Fibroblast of lung (primary cell): ENCODE results near the gene SLC29A1. TPM values are rescaled to one million over a fixed set of nuclear protein-coding genes. Genes with fewer than 3 reads are reported as not detected.

ENCODE experiments used
- DNase-seq, 2 donors: peaks; one replicate each; pipeline versions ENCODE4 v3.0.0 to v3.0.0-alpha.2; 2010; ENCODE audit warnings: low read depth in 2 of 2
- H2AFZ ChIP-seq: 2 replicates; pipeline ENCODE4 v1.5.1; 2012; ENCODE audit warnings: low read length, control low read depth, inconsistent platforms
- H3K27ac ChIP-seq: 2 replicates; pipeline ENCODE4 v1.5.1; 2011; ENCODE audit warnings: low read length, control low read depth; ENCODE audit not compliant: insufficient read depth
- H3K27me3 ChIP-seq: 2 replicates; pipeline ENCODE4 v1.5.1; 2011; ENCODE audit warnings: mild to moderate bottlenecking, low read length; ENCODE audit not compliant: control insufficient read depth, insufficient read depth
- H3K36me3 ChIP-seq: 2 replicates; pipeline ENCODE4 v1.5.1; 2011; ENCODE audit warnings: low read length; ENCODE audit not compliant: control insufficient read depth, insufficient read depth
- H3K4me1 ChIP-seq: 2 replicates; pipeline ENCODE4 v1.5.1; 2011; ENCODE audit warnings: low read length; ENCODE audit not compliant: control insufficient read depth, insufficient read depth; ENCODE audit errors: extremely low read depth
- H3K4me2 ChIP-seq: 2 replicates; pipeline ENCODE4 v1.5.1; 2011; ENCODE audit warnings: low read length, control low read depth; ENCODE audit not compliant: insufficient read depth; ENCODE audit errors: extremely low read depth
- H3K4me3 ChIP-seq, 4 experiments: fragments of 200-600 bp in 1 of 4; sonication (generic) in 1 of 4; replicated peaks in 1 of 4; 2 replicates each; pipeline ENCODE4 v1.5.1; 2011 to 2016; ENCODE audit warnings: low read length in 4 of 4, low read depth in 3 of 4, mild to moderate bottlenecking in 3 of 4, control low read depth in 2 of 4, inconsistent platforms in 1 of 4, mixed read lengths in 1 of 4; ENCODE audit not compliant: insufficient read depth in 1 of 4; ENCODE audit errors: control extremely low read depth in 1 of 4
- H3K79me2 ChIP-seq: 2 replicates; pipeline ENCODE4 v1.5.1; 2012; ENCODE audit warnings: mild to moderate bottlenecking, low read length, inconsistent platforms; ENCODE audit not compliant: control insufficient read depth, insufficient read depth
- H3K9ac ChIP-seq: 2 replicates; pipeline ENCODE4 v1.5.1; 2011; ENCODE audit warnings: mild to moderate bottlenecking, low read length, control low read depth; ENCODE audit not compliant: insufficient read depth
- H3K9me3 ChIP-seq: 2 replicates; pipeline ENCODE4 v1.5.1; 2012; ENCODE audit warnings: low read depth, low read length; ENCODE audit not compliant: control insufficient read depth, insufficient read depth
- H4K20me1 ChIP-seq: 2 replicates; pipeline ENCODE4 v1.5.1; 2011; ENCODE audit warnings: low read length; ENCODE audit not compliant: control insufficient read depth, insufficient read depth; ENCODE audit errors: extremely low read depth
- CTCF ChIP-seq, 2 donors: IDR thresholded peaks in 1 of 2; conservative IDR thresholded peaks in 1 of 2; 1 replicate in 1 of 2; 2 replicates in 1 of 2; pipeline ENCODE4 v1.5.1; 2011 to 2012; ENCODE audit warnings: low read length in 2 of 2, control low read depth in 1 of 2, inconsistent platforms in 1 of 2, low read depth in 1 of 2, mild to moderate bottlenecking in 1 of 2
- EZH2 ChIP-seq: IDR thresholded peaks from 2 replicates; pipeline ENCODE4 v1.5.1; 2012; ENCODE audit warnings: low read length, control low read depth, mild to moderate bottlenecking; ENCODE audit errors: missing control alignments
- polyA plus RNA-seq, 2 donors: library from polyadenylated mRNA; depleted of rRNA in 1 of 2; stranded (reverse) in 1 of 2; unstranded in 1 of 2; fragments of >200 nt; gene quantifications; 2 replicates each; pipeline ENCODE4 v1.2.1, GENCODE V29; 2011 to 2012; ENCODE audit warnings: missing spikeins in 1 of 2
- total RNA-seq: library from RNA; depleted of rRNA; stranded (reverse); fragments of >200 nt; gene quantifications from 2 replicates; pipeline ENCODE4 v1.2.1, GENCODE V29; 2014

Gene SLC29A1
- total and polyA plus RNA-seq, 2 donors (not counting 1 experiment from before 2014, with no cell fraction given): 13.4 to 21.9 TPM

GRCh38 chr6:44245912-44246662 lies 22.7 kb downstream of the SLC29A1 start:
- Histone ChIP-seq H2AFZ (peak overlapping the region; percentile 87), H3K79me2 (peaks cover 42% of the 10 kb centered on the region), H3K27ac (peak overlapping the region; percentile 76), H3K4me2 (peak overlapping the region; percentile 80), H3K9ac (peak overlapping the region; percentile 55), H4K20me1 (peaks cover 8% of the 10 kb centered on the region), H3K4me3 (peak overlapping the region; percentile 69 to 91 (median 86)), H3K36me3 (peaks cover 13% of the 10 kb centered on the region), H3K9me3 (no peaks in the 10 kb centered on the region), H3K4me1 (peaks cover 4% of the 10 kb centered on the region), H3K27me3 (no peaks in the 10 kb centered on the region)
- TF ChIP-seq EZH2 (no peak), CTCF (conservative IDR thresholded peaks at IDR 0.05 in 1 of 2, IDR thresholded peaks at IDR 0.05 in 1 of 2; ENCODE audit: low read depth in 1 of 2, low read length in 2 of 2) (peak in 1 of 2 donors; percentile 21)
- peak; percentile 85 to 86 for DNase-seq

- Histone ChIP-seq H3K79me2 (peaks cover 46% of the 10 kb centered on the region), H3K4me2 (peak within 1 kb of the TSS; percentile 80), H3K4me1 (peaks cover 5% of the 10 kb centered on the region), H3K9ac (peak within 1 kb of the TSS; percentile 75), H3K4me3 (peak within 1 kb of the TSS; percentile 69 to 91 (median 86)), H4K20me1 (peaks cover 8% of the 10 kb centered on the region), H3K9me3 (no peaks in the 10 kb centered on the region), H2AFZ (peak within 1 kb of the TSS; percentile 87), H3K27ac (peak within 1 kb of the TSS; percentile 85), H3K36me3 (peaks cover 17% of the 10 kb centered on the region), H3K27me3 (no peaks in the 10 kb centered on the region)
- DNase-seq: peak; percentile 99 to 100
- no peak for TF ChIP-seq CTCF (conservative IDR thresholded peaks at IDR 0.05 in 1 of 2, IDR thresholded peaks at IDR 0.05 in 1 of 2; ENCODE audit: low read depth in 1 of 2, low read length in 2 of 2)
- TF ChIP-seq EZH2: no peak
Observed at GRCh38 chr6:44246663-44247337, 23.4 kb downstream of the SLC29A1 start, which contains the start of gene HSP90AB1. Gene HSP90AB1, plus strand, starts transcription at chr6:44247101. Its CDS starts 1,529 bp downstream, at chr6:44248630.
